Astrocyte of the cerebellum (primary cell): ENCODE measurements around the gene PPT2.
A peak's percentile ranks its signal among the peaks of the same experiment; 100 is the strongest.

ENCODE experiments used
- DNase-seq: peaks from one replicate; pipeline ENCODE4 v3.0.0-alpha.2; 2011; ENCODE audit warnings: low read depth
- H3K4me3 ChIP-seq: 2 replicates; pipeline ENCODE4 v1.5.1; 2011; ENCODE audit warnings: mild to moderate bottlenecking, low read depth, low read length, moderate library complexity
- CTCF ChIP-seq: IDR thresholded peaks from 2 replicates; pipeline ENCODE4 v1.5.1; 2012; ENCODE audit warnings: low read length, low read depth, moderate library complexity, mild to moderate bottlenecking; ENCODE audit errors: missing control alignments
- in situ Hi-C: cut with HindIII; loops from 2 replicates; pipeline ENCODE4 v1.10.0; 2017; ENCODE audit warnings: low sequenced_read_pairs

PPT2 gene

GRCh38 chr6:32178547-32179440, 24.9 kb downstream of the PPT2 start:
- no peak for TF ChIP-seq CTCF
- in situ Hi-C loops: no loop called here

GRCh38 chr6:32179766-32180405, 25.9 kb downstream of the PPT2 start:
- H3K4me3 ChIP-seq: no peak overlapping the region
- DNase-seq: no peak
- TF ChIP-seq CTCF: no peak
- in situ Hi-C loops: loop anchor here (10.0 kb wide), 1 partner anchor 55 kb away; the partner anchor contains the start of gene ATF6B

More at GRCh38 chr6:32178547-32179440, 24.9 kb downstream of the PPT2 start:
- H3K4me3 ChIP-seq: peak overlapping the region; percentile 100
- no peak for DNase-seq

- no peak overlapping the region for H3K4me3 ChIP-seq
- no peak for TF ChIP-seq CTCF
- DNase-seq: no peak
- in situ Hi-C loops: loop anchor here (10.0 kb wide), 1 partner anchor 56 kb away; the partner anchor contains the start of gene ATF6B
These were observed 27.3 kb downstream of the PPT2 start for GRCh38 chr6:32181148-32181702.

GRCh38 chr6:32181915-32182529, 28.1 kb downstream of the PPT2 start:
- no peak for TF ChIP-seq CTCF
- H3K4me3 ChIP-seq: no peak overlapping the region
- in situ Hi-C loops: loop anchor here (10.0 kb wide), 1 partner anchor 57 kb away; the partner anchor contains the start of gene ATF6B
- DNase-seq: no peak

GRCh38 chr6:32182555-32182981, 28.6 kb downstream of the PPT2 start:
- no peak for TF ChIP-seq CTCF
- DNase-seq: no peak
- in situ Hi-C loops: loop anchor here (10.0 kb wide), 1 partner anchor 58 kb away; the partner anchor contains the start of gene ATF6B
- H3K4me3 ChIP-seq: no peak overlapping the region

- in situ Hi-C loops: loop anchor here (10.0 kb wide), 1 partner anchor 58 kb away; the partner anchor contains the start of gene ATF6B
- H3K4me3 ChIP-seq: no peak overlapping the region
- TF ChIP-seq CTCF: no peak
- DNase-seq: no peak
These were observed 29.1 kb downstream of the PPT2 start for GRCh38 chr6:32183030-32183429.
